HUES64 (cell line): ENCODE data around the gene CTDSPL.

ENCODE experiments used
- H3K27ac ChIP-seq: 2 replicates; pipeline ENCODE4 v1.7.0; 2013; ENCODE audit warnings: low read depth, low read length, inconsistent platforms
- H3K27me3 ChIP-seq: 2 replicates; pipeline ENCODE4 v1.6.1; 2013; ENCODE audit warnings: mild to moderate bottlenecking, low read length; ENCODE audit not compliant: insufficient read depth
- H3K36me3 ChIP-seq: 2 replicates; pipeline ENCODE4 v1.6.1; 2013; ENCODE audit warnings: mild to moderate bottlenecking, low read length; ENCODE audit not compliant: insufficient read depth
- H3K4me1 ChIP-seq: 2 replicates; pipeline ENCODE4 v1.6.1; 2013; ENCODE audit warnings: mild to moderate bottlenecking, low read length, moderate library complexity; ENCODE audit not compliant: insufficient read depth
- H3K4me3 ChIP-seq: 2 replicates; pipeline ENCODE4 v1.5.1; 2013; ENCODE audit warnings: mild to moderate bottlenecking, low read length, moderate library complexity
- H3K9ac ChIP-seq: 2 replicates; pipeline ENCODE4 v1.6.1; 2013; ENCODE audit warnings: mild to moderate bottlenecking, low read depth, low read length
- H3K9me3 ChIP-seq: 2 replicates; pipeline ENCODE4 v1.6.1; 2013; ENCODE audit warnings: low read depth, low read length; ENCODE audit not compliant: insufficient read depth
- WGBS: fragments of 150-250, 120-280 bp; methylation state at CpG from one replicate; pipeline ENCODE4 v1.1.7; 2013; ENCODE audit warnings: missing lambda C conversion rate; 5-methylcytosine and 5-hydroxymethylcytosine counted together

The CTDSPL gene

DNA sequence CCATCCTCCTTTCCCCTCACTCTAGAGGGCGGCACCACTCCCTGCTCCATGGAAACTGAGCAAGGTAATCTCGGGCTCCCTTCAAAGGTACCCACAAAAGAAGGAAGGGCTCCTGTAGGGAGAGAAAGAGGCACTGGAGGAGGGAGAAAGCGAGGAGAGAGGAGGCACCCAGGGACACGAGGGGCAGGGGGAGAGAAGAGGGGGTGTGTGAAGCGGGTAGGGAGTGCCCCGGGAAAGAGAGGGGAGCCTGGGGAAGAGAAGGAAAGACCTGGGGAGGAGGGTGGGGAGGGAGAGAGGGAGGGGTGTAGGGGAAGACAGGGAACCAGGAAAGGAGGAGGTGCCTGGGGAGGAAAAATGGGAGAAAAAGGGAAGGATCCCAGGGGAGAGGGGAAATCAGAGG, 129.4 kb downstream of the CTDSPL start:
- 0 out of 2 replicates have a peak, but pooled peaks cover 9% of the 10 kb centered on the region for H3K4me1 ChIP-seq
- no peaks in the 10 kb centered on the region for H3K36me3 ChIP-seq
- H3K27ac ChIP-seq = no peak overlapping the region
- peak overlapping the region; percentile 28; the same call in 1 of the 2 replicates for H3K4me3 ChIP-seq
- no peaks in the 10 kb centered on the region for H3K27me3 ChIP-seq
- H3K9ac ChIP-seq = no peak overlapping the region
- WGBS = 66% methylated on average over 6 of the region's 6 CpGs
- H3K9me3 ChIP-seq = no peaks in the 10 kb centered on the region

DNA sequence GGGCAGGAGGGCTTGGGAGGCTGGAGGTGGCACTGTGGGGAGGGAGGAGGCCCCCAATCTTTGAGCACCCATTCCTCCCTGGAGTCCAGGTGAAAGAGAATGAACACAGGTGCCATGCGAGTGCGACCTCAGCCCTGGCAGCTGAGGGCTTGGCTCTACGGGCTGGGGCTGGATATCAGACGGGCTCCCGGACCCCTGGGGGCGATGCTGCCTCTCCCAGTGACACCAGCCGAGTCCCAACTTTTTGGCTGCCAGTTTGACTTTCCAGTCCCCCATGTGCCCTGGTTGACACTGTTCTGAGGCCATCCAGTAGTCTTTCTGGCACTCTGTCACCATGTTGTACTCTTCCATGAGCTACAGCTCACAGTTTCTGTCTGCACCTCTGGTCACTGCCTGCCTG, 130.1 kb downstream of the CTDSPL start:
- H3K4me3 ChIP-seq = no peak overlapping the region

DNA sequence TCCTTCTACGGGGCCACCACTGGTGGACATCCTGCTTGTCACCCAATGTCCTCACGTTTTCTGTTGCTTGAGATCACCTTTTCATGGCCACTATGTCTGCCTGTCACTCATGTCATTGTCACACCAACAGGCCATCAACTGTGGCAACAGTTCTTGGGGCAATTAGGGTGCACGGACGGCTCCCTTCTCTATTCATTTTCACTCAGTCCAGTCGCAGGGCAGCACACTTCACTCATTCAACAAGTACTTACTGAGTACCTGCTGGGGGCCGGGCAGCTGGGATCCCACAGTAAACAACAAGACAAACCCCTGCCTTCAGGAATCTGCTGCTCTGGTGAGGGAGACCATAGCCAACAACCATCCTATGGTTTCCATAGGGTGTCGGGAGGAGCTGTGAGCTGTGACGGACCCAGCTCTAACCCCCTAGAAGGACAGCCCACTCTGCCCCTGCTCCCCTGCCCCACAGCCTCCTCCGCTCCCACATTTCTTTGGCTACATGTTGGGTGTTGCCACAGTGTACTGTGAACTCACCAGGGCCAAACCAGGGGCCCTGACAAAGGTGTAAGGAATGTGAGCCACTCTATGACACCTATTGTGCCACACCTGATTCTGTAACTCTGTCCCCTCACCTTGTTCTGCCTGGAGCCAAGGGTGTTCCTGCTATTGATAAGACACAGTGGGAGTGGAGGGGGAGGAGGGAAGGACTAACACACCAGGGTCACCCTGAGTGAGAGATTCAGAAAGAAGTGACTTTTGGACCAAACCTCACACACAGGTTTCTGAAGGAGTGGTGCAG, 130.8 kb downstream of the CTDSPL start:
- Histone ChIP-seq H3K27me3 (no peaks in the 10 kb centered on the region), H3K9ac (no peak overlapping the region), H3K27ac (no peak overlapping the region; the same call in 1 of the 2 replicates), H3K36me3 (no peaks in the 10 kb centered on the region), H3K4me1 (0 out of 2 replicates have a peak, but pooled peaks cover 9% of the 10 kb centered on the region), H3K9me3 (no peaks in the 10 kb centered on the region), H3K4me3 (no peak overlapping the region)
- WGBS = 88% methylated on average over 9 of the region's 9 CpGs

More for the DNA sequence above, 130.1 kb downstream of the CTDSPL start:
- Histone ChIP-seq H3K27me3 (no peaks in the 10 kb centered on the region), H3K4me1 (0 out of 2 replicates have a peak, but pooled peaks cover 9% of the 10 kb centered on the region), H3K9me3 (no peaks in the 10 kb centered on the region), H3K9ac (no peak overlapping the region), H3K36me3 (no peaks in the 10 kb centered on the region), H3K27ac (no peak overlapping the region; the same call in 1 of the 2 replicates)
- WGBS = 89% methylated on average over 7 of the region's 7 CpGs

DNA sequence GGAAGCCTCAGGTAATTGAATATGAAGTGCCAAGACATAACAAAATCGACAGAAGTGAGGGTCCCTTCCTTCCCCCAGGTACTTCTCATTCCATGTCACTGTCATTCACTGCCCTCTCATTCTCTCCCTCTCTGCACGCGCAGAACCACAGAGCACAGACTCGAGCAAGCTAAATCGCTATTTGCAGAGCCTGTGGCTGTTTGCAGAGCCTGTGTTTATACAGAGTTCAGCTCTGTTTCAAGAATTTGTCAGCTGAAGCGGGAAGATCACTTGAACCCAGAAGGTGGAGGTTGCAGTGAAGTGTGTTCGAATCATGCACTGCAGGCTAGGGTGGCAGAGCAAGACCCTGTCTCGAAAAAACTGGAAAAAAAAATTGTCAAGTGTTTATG, 131.4 kb downstream of the CTDSPL start:
- Histone ChIP-seq H3K36me3 (no peaks in the 10 kb centered on the region), H3K27ac (no peak overlapping the region), H3K27me3 (no peaks in the 10 kb centered on the region), H3K9me3 (no peaks in the 10 kb centered on the region), H3K4me1 (0 out of 2 replicates have a peak, but pooled peaks cover 9% of the 10 kb centered on the region), H3K4me3 (no peak overlapping the region), H3K9ac (no peak overlapping the region)
- WGBS = 94% methylated on average over 8 of the region's 8 CpGs

DNA sequence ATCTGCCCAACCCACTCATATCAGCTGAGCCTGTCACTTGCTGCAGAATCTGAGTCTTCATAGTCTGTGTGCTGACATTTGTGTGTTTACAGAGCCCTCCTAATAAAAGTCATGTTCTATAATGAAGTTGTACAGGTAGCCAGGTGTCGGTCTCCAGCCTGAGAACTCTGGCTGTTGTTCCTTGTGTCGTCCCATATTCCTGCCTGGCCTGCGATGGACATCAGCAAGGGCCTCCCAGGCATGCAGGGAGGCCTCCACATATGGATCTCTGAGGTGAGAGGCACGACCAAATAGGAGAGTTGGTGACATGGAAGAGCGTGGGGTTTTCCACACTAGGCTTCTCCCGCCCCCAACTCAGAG, 131.8 kb downstream of the CTDSPL start:
- Histone ChIP-seq H3K27ac (no peak overlapping the region), H3K9ac (no peak overlapping the region), H3K36me3 (no peaks in the 10 kb centered on the region), H3K27me3 (peaks cover 1% of the 10 kb centered on the region; the same call in 1 of the 2 replicates), H3K9me3 (no peaks in the 10 kb centered on the region), H3K4me3 (no peak overlapping the region), H3K4me1 (0 out of 2 replicates have a peak, but pooled peaks cover 10% of the 10 kb centered on the region)
- 83% methylated on average over 6 of the region's 6 CpGs for WGBS

DNA sequence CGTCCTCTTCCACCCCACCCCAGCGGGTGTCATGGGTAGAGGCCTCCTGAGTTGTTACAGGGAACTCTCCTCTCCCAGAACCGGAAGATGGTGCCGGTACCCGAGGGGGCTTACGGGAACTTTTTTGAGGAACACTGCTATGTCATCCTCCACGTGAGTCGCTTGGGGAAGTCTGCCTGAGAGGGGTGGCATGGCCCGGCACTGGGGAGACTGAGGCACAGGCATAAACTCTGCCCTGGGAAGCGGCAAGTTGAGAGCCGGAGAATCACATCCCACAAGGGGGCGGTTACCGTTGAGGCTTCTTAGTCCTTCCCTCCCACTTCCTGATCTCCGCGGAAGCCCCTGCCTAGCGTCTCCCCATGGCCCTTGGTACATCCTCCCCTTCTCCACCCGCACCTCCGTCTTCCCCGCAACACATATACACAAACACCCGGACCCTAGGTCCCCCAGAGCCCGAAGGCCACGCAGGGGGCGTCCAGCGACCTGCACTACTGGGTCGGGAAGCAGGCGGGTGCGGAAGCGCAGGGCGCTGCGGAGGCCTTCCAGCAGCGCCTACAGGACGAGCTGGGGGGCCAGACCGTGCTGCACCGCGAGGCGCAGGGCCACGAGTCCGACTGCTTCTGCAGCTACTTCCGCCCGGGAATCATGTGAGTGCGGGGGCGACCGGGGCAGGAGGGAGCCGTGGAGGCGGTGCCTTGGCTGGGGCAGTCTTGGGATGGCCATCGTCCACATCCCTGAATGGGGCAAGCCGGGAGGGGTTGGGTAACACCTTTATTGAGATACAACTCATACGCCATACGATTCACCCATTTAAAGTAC, 132.3 kb downstream of the CTDSPL start:
- H3K27ac ChIP-seq = no peak overlapping the region

DNA sequence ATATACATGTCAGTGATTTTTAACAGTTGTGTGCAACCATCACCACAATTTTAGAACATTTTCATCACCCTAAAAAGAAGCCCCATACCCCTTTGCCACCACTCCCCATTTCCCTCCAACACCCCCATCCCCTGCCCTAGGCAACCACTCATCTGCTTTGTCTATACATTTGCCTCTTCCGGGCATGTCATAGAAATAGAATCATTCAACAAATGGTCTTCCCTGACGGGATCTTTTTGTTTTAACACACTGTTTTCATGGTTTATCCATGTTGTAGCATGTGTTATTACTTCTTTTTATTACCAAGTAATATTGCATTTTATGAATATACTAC, 132.9 kb downstream of the CTDSPL start:
- Histone ChIP-seq H3K9ac (peak overlapping the region; percentile 74; the same call in 1 of the 2 replicates), H3K9me3 (no peaks in the 10 kb centered on the region), H3K36me3 (no peaks in the 10 kb centered on the region), H3K27me3 (peaks cover 5% of the 10 kb centered on the region; the same call in 1 of the 2 replicates), H3K27ac (no peak overlapping the region), H3K4me3 (peak overlapping the region; percentile 57), H3K4me1 (0 out of 2 replicates have a peak, but pooled peaks cover 13% of the 10 kb centered on the region)
- 69% methylated on average over 2 of the region's 2 CpGs for WGBS

More for the DNA sequence above, 132.3 kb downstream of the CTDSPL start:
- 61% methylated on average over 49 of the region's 49 CpGs for WGBS
- Histone ChIP-seq H3K4me1 (0 out of 2 replicates have a peak, but pooled peaks cover 13% of the 10 kb centered on the region), H3K4me3 (peak overlapping the region; percentile 57), H3K9ac (peak overlapping the region; percentile 74), H3K9me3 (no peaks in the 10 kb centered on the region), H3K36me3 (no peaks in the 10 kb centered on the region), H3K27me3 (peaks cover 5% of the 10 kb centered on the region; the same call in 1 of the 2 replicates)

DNA sequence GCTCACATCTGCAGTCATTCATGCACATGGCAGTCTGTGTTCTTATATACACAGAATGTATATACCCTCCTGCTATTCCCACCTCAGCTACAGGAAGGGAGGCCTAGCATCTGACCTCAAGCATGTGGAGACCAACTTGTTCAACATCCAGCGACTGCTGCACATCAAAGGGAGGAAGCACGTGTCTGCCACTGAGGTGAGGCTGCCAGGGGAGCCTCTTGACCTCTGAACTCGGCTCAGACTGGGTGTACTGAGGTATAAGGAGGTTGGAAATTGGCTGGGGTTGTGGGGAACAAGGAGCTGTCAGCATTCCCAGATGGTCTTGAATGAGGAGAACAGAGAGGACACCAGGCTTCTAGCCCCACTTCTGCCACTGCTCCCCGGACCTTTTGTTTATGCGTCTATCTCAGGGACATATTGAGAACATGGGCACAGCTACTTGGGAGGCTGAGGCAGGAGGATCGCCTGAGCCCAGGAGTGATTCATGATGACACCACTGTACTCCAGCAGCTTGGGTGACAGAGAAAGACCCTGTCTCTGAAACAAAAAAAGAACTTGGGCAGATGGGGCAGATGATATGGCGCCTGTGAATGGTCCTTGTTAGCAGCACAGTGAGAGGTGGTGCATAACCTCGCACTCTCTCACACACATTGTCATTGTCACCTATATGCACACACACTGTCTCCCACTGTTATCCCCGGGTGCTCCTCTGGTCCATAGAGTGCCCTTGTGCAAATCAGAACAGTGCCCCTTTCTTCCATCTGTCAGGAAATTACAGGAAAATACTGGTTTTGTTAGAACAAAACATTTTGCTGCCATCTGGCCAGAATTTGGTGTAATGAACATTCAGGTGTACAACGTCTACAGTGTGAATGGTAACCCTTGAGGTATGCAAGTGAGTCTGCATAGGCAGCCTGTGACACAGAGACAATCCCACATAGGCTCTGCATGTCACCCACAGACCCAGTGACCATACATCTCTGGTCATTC, 134.3 kb downstream of the CTDSPL start:
- Histone ChIP-seq H3K27me3 (peaks cover 5% of the 10 kb centered on the region; the same call in 1 of the 2 replicates), H3K4me3 (no peak overlapping the region), H3K9me3 (no peaks in the 10 kb centered on the region), H3K9ac (no peak overlapping the region), H3K27ac (no peak overlapping the region), H3K36me3 (no peaks in the 10 kb centered on the region), H3K4me1 (0 out of 2 replicates have a peak, but pooled peaks cover 8% of the 10 kb centered on the region)
- 90% methylated on average over 10 of the region's 10 CpGs for WGBS

DNA sequence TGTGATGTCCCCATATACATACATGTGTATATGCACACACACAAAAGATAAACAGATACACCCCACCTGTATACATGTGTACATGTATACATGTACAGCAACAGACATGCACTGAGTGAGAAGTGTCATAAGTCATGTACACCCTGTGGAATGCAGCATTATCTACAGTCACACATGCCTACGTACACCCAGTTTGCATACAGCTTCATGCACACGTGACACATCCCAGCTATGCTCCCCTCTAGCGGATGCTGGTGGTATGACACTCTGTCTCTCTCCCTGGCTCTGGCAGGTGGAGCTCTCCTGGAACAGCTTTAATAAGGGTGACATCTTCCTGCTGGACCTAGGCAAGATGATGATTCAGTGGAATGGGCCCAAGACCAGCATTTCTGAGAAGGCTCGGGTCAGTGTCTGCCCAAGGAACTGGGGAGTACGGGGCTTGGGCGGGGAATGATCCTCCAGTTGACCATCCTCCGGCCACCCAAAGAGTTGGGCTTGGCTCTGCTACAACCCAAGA, 135.2 kb downstream of the CTDSPL start:
- H3K36me3 ChIP-seq = no peaks in the 10 kb centered on the region
- WGBS = 50% methylated on average over 7 of the region's 7 CpGs
- H3K4me3 ChIP-seq = no peak overlapping the region
- H3K27me3 ChIP-seq = peaks cover 5% of the 10 kb centered on the region; the same call in 1 of the 2 replicates
- 0 out of 2 replicates have a peak, but pooled peaks cover 4% of the 10 kb centered on the region for H3K4me1 ChIP-seq
- no peak overlapping the region for H3K9ac ChIP-seq
- no peaks in the 10 kb centered on the region for H3K9me3 ChIP-seq
- no peak overlapping the region for H3K27ac ChIP-seq

DNA sequence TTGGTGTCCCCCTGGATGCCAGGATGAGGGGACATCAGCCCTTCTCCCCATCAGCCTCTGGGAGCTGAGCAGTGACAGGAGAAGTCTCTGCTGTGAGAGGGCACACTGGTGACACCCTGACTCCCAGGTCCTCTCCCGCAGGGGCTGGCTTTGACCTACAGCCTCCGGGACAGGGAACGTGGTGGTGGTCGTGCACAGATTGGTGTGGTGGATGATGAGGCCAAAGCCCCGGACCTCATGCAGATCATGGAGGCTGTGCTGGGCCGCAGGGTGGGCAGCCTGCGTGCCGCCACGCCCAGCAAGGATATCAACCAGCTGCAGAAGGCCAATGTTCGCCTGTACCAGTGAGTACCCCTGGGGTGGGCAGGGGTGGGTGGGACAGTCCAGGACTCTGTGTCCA, 135.7 kb downstream of the CTDSPL start:
- H3K36me3 ChIP-seq = no peaks in the 10 kb centered on the region
- H3K27ac ChIP-seq = no peak overlapping the region
- no peaks in the 10 kb centered on the region for H3K9me3 ChIP-seq
- H3K4me3 ChIP-seq = no peak overlapping the region
- WGBS = 93% methylated on average over 10 of the region's 10 CpGs
- H3K27me3 ChIP-seq = peaks cover 5% of the 10 kb centered on the region; the same call in 1 of the 2 replicates
- H3K9ac ChIP-seq = no peak overlapping the region
- 0 out of 2 replicates have a peak, but pooled peaks cover 4% of the 10 kb centered on the region for H3K4me1 ChIP-seq
